Kidney glomerular epithelial cell (primary cell): Measurements from ENCODE around the gene LRRC36.
A peak's percentile ranks its signal among the peaks of the same experiment; 100 is the strongest.

Experiments
- DNase-seq: peaks from one replicate; lab custom pipeline; 2025; lab: John Stamatoyannopoulos, UW

LRRC36 gene

GRCh38 chr16:67326472-67327309 is at the start of gene LRRC36, which contains the start of gene KCTD19:
Gene LRRC36, plus strand, starts transcription at chr16:67326815. Its CDS starts 48 bp downstream, at chr16:67326863.
Gene KCTD19, minus strand, starts transcription at chr16:67326741. Its CDS starts 34 bp downstream, at chr16:67326707.
- DNase-seq = peak; percentile 37

GRCh38 chr16:67277294-67277998 is 49.2 kb upstream of the LRRC36 start:
- peak; percentile 98 for DNase-seq

GRCh38 chr16:67277999-67278772 is 48.4 kb upstream of the LRRC36 start:
- peak; percentile 41 for DNase-seq

DNA sequence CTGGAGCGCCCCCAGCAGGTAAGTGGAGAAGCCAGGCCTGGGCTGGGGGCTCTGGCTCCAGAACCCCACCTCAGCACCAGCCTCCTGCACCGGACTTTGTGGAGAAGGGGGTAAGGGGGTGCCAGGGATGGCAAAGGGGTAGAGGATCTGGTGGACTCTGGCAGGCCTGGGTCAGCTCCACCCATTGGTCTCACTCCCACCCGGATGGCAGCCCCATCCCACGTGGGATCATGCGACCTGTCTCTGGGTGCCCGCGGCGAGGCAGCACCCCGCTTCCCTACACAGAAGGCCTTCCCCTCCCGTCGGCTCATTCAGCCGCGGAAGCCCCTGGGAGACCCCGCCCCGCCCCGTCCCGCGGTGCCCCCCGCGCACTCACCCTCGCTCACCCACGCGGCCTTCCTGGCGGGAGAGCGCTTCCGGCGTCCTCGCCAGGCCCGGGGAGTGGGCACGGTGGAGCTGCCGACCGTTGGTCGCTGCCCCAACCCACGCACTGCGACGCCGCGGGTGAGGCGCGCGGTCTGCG is 47.8 kb upstream of the LRRC36 start:
- DNase-seq = no peak

DNA sequence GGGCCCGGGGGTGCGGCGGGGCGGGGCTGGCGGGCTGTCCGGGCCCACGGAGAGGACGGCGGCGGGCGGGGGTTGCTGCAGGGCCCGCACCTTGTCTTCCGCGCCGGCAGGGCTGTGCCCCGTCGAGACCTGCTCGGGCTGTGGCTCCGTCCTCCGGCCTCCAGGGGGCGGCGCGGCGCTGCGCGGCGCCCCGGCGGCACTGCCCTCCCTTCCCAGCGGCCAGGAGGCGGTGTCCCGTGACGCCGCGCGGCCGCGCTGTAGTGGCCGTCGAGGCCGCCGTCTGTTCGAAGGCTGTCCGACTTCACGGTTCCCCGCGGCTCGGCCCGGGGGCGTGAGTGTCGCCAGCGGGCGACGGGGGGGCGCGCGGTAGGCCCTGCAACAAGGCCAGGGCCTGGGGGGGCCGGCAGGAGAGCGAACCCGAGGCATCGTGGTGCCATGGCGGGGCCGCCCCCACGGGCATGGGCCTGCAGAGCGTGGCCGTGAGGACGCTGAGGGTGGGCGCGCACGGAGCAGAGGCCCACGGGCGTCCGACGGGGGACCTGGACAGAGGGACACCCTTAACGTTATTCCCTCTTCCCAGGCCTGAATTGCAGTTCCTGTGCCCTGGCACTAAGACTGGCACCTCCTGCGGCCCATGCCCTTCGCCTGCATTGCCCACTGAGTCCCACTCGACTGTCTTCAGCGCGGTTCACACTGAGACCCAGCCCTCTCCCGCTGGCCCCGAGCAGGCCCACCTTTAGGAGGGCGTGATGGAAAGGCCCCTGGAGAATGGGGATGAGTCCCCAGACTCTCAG is 47.1 kb upstream of the LRRC36 start, which contains the start of gene PLEKHG4:
PLEKHG4 (plus strand) TSS at position 237 of the 794 bp plus-strand sequence; CDS start at position 750, 513 bp downstream.
- DNase-seq = peak; percentile 14

- DNase-seq = no peak
Measured at GRCh38 chr16:67280090-67281015, 46.3 kb upstream of the LRRC36 start.

DNA sequence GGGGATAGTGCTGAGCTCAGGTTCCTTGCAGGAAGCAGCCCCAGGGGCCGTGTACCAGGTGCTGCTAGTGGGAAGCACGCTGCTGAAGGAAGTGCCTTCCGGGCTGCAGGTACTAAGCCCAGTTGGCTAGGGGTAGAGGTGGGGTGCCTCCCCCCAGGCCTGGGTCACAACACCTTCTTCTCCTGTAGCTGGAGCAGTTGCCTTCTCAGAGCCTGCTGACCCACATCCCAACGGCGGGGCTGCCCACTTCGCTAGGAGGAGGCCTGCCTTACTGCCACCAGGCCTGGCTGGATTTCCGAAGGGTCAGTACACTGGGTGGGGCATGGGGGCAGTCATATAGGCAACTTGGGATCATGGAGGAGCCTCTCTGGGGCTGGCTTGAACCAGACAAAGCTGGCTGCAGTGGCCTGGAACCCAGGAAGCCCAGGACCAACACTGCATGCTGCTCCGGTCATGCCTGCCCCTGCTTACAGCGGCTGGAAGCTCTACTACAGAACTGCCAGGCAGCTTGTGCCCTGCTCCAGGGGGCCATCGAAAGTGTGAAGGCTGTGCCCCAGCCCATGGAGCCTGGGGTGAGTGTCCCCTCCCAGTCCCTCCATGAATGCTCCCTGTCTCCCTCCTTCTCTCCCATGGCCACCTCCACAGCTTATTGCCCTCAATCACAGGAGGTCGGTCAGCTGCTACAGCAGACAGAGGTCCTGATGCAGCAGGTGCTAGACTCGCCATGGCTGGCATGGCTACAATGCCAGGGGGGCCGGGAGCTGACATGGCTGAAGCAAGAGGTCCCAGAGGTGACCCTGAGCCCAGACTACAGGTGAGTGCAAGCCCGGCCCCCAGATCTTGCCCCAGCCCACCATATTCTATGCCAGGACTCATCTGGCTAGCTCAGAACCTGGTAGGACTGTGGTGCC is 44.8 kb upstream of the LRRC36 start:
- no peak for DNase-seq

GRCh38 chr16:67282447-67282805 is 44.2 kb upstream of the LRRC36 start:
- DNase-seq = no peak

DNA sequence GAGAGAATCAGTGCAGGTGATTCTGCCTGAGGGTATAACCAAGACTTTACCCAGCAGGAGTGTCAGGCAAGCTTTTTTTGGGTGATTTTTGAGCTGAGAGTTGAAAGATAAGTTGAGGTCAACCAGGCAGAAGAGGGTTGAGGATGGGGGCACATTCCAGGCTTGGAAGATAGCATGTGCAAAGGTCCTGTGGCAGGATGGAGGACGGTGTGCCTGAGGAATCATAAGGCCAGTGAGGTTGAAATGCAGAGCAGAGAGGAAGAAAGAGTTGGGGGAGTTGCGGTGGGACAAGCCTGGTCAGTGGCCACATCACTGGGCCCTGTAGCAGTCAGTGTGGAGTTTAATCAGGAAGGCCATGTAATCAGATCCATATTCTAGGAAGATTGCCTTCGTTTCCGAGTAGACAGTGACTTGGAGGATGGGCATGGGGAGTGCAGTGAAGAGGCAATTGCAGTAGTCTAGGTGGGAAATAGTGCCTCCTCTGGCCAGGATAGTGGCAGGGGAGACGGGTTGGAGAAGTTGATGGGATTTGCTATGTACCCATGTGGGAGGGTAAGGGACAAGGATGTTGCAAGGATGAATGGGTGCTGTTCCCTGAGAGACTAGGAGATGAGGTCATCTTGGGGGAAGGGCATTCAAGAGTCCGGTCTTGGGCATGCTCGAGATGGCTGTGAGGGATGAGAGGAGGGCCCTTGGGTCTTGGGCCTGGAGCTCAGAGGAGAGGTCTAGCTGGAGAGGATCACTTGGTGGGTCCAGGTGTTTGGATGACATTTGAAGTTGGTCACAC is 43.4 kb upstream of the LRRC36 start:
- DNase-seq = peak; percentile 19

- no peak for DNase-seq
Measured at GRCh38 chr16:67283826-67284555, 42.6 kb upstream of the LRRC36 start.

GRCh38 chr16:67284699-67285646 is 41.6 kb upstream of the LRRC36 start:
- DNase-seq = peak; percentile 18

DNA sequence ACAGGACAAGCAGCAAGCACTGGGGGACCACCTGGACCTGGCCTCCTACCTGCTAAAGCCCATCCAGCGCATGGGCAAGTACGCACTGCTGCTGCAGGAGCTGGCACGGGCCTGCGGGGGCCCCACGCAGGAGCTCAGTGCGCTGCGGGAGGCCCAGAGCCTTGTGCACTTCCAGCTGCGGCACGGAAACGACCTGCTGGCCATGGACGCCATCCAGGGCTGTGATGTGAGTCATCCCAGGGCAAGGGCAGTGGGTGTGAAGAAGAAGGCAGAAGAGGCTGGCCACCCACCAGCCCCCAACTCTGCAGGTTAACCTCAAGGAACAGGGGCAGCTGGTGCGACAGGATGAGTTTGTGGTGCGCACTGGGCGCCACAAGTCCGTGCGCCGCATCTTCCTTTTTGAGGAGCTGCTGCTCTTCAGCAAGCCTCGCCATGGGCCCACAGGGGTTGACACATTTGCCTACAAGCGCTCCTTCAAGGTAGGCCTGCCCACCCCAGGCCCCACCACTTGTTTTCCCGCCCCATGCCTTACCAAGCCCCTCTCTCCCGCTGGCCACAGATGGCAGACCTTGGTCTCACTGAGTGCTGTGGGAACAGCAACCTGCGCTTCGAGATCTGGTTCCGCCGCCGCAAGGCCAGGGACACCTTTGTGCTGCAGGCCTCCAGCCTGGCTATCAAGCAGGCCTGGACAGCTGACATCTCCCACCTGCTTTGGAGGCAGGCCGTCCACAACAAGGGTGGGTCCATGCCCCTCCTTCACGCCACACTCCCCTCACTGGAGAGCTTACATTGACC is 40.0 kb upstream of the LRRC36 start:
- DNase-seq = no peak

DNA sequence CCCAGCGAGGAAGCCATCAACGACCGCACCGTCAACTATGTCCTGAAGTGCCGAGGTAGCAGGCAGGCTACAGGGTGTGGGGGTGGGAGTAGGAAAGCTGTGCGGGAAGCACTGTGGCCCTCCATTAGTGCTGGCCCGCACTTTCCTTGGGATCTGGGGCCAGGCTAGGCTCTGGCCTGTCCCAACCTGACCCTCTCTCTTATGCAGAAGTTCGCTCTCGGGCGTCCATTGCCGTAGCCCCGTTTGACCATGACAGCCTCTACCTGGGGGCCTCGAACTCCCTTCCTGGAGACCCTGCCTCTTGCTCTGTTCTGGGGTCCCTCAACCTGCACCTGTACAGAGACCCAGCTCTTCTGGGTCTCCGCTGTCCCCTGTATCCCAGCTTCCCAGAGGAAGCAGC is 38.7 kb upstream of the LRRC36 start:
- no peak for DNase-seq

DNA sequence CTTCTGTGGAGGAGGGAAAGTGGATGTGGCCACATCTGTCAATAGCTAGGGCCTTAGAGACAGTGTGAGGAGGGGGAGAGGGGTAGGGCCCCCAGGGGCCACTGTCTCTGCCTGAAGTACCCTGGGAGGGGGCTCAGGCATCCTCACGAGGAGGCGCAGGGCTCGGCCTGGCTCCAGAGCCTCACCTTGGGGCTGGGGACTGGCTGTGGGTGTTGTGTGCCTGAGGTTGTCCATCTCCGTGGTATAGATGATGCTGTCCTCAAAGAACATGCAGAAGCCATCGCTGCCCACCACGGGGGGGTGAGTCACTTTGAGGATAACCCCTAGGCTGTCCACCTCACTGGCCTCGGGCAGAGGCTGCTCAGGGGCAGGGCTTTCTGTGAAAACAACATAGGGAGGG is 35.2 kb upstream of the LRRC36 start:
- no peak for DNase-seq

DNA sequence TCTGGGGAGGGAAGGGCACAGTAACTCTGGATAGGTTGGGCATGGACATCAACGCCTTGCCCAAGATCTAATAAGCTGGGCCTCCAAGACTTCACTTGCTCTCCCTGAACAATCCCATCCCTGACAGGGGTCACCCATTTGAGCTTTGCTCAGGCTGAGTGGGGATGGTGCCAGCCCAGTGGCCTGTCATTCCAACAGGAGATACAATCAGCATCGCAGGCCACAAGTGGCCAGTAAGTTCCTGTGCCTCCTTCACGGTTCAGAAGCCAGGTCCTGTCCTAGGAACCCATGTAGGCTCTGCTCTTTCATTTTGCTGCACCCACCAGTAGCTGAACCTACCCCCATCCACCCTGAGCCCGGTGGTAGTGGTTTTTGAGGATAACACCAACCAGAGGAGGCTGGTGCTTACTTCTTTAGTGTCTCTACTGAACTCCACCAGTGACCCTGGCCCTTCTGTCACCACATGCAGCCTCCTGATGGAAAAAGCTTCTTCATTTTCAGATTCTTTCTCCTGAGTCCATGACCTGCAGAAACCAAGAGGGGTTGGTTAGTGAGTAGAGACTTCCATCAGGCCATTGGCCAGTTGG is 32.4 kb upstream of the LRRC36 start:
- no peak for DNase-seq
